GM23248 (cell line): ENCODE results near the gene RALY. TPM values are rescaled to one million over a fixed set of nuclear protein-coding genes. Genes with fewer than 3 reads are reported as not detected.

Experiments
- DNase-seq: peaks from one replicate; pipeline ENCODE4 v3.0.0-alpha.2; 2015
- H2AFZ ChIP-seq: fragments of 200-600 bp; sonication (generic); 2 replicates; pipeline ENCODE4 v1.6.1; 2016; ENCODE audit warnings: antibody characterized with exemption
- H3F3A ChIP-seq: fragments of 200-600 bp; sonication (generic); 2 replicates; pipeline ENCODE4 v1.6.1; 2016; ENCODE audit warnings: mild to moderate bottlenecking, antibody characterized with exemption, mixed run types; ENCODE audit not compliant: insufficient read depth
- H3K27ac ChIP-seq: fragments of 200-600 bp; sonication (generic); 2 replicates; pipeline ENCODE4 v1.5.1; 2016; ENCODE audit warnings: mild to moderate bottlenecking
- H3K27me3 ChIP-seq: fragments of 200-600 bp; sonication (generic); replicated peaks from 2 replicates; pipeline ENCODE4 v1.6.1; 2016; ENCODE audit warnings: mild to moderate bottlenecking; ENCODE audit not compliant: insufficient read depth
- H3K36me3 ChIP-seq: fragments of 200-600 bp; sonication (generic); 2 replicates; pipeline ENCODE4 v1.6.1; 2016; ENCODE audit warnings: low read depth, mild to moderate bottlenecking
- H3K4me1 ChIP-seq: fragments of 200-600 bp; sonication (generic); 2 replicates; pipeline ENCODE4 v1.6.1; 2016; ENCODE audit warnings: mild to moderate bottlenecking; ENCODE audit not compliant: insufficient read depth
- H3K4me2 ChIP-seq: fragments of 200-600 bp; sonication (generic); one replicate; pipeline ENCODE4 v1.6.1; 2016; ENCODE audit warnings: mild to moderate bottlenecking; ENCODE audit not compliant: unreplicated experiment
- H3K4me3 ChIP-seq: fragments of 200-600 bp; sonication (generic); 2 replicates; pipeline ENCODE4 v1.5.1; 2016; ENCODE audit warnings: mild to moderate bottlenecking
- H3K79me2 ChIP-seq: fragments of 200-600 bp; sonication (generic); 2 replicates; pipeline ENCODE4 v1.6.1; 2016; ENCODE audit warnings: mild to moderate bottlenecking; ENCODE audit not compliant: insufficient read depth
- H3K9ac ChIP-seq: fragments of 200-600 bp; sonication (generic); 2 replicates; pipeline ENCODE4 v1.6.1; 2016; ENCODE audit warnings: mild to moderate bottlenecking
- H3K9me2 ChIP-seq: fragments of 200-600 bp; sonication (generic); 2 replicates; pipeline ENCODE4 v1.6.1; 2016; ENCODE audit warnings: mixed run types, mild to moderate bottlenecking, moderate library complexity; ENCODE audit not compliant: insufficient read depth
- H3K9me3 ChIP-seq: fragments of 200-600 bp; sonication (generic); one replicate; pipeline ENCODE4 v1.6.1; 2017; ENCODE audit warnings: low read depth
- H4K20me1 ChIP-seq: fragments of 200-600 bp; sonication (generic); 2 replicates; pipeline ENCODE4 v1.6.0; 2016; ENCODE audit not compliant: insufficient read depth
- EZH2 ChIP-seq: fragments of 200-600 bp; sonication (generic); IDR thresholded peaks from 2 replicates; pipeline ENCODE4 v1.6.1; 2018; ENCODE audit warnings: antibody characterized with exemption, mild to moderate bottlenecking; ENCODE audit not compliant: insufficient read depth, poor library complexity, severe bottlenecking
- EZH2phosphoT487 ChIP-seq: fragments of 200-600 bp; sonication (generic); IDR thresholded peaks from 2 replicates; pipeline ENCODE4 v1.6.1; 2018; ENCODE audit warnings: antibody characterized with exemption, moderate library complexity, mild to moderate bottlenecking, low read depth; ENCODE audit not compliant: insufficient read depth
- WGBS, 2 experiments: methylation state at CpG; one replicate each; pipeline ENCODE4 v1.1.6; 2015 to 2017; ENCODE audit warnings: low lambda C conversion rate in 2 of 2, low coverage in 1 of 2; ENCODE audit errors: missing lambda C conversion rate in 2 of 2; 5-methylcytosine and 5-hydroxymethylcytosine counted together
- in situ Hi-C: fragments of 300-500 bp; cut with MboI; formaldehyde crosslinking; loops from 2 replicates; pipeline ENCODE4 v1.15.0; 2020
- polyA plus RNA-seq: library from polyadenylated mRNA; unstranded; fragments of >200 nt; fragmentation: Nextera tagmentation; extraction: Ambion mirVana; gene quantifications from 2 replicates; pipeline ENCODE4 v1.2.1, GENCODE V29; 2016
- total RNA-seq: library from RNA; depleted of rRNA; stranded (reverse); fragments of >200 nt; shearing (Covaris generic); gene quantifications from 2 replicates; pipeline ENCODE4 v1.2.3, GENCODE V29; 2014

The RALY gene
- total and polyA plus RNA-seq, 2 experiments from 2014 or later, result 66.3 to 107 TPM

- Histone ChIP-seq H3K27ac (no peak overlapping the region), H3K27me3 (no peaks in the 10 kb centered on the region), H3K4me3 (no peak overlapping the region), H3K9me3 (no peaks in the 10 kb centered on the region), H3K9me2 (no peaks in the 10 kb centered on the region), H3K9ac (no peak overlapping the region), H3K36me3 (no peaks in the 10 kb centered on the region), H3K4me1 (no peaks in the 10 kb centered on the region), H4K20me1 (0 out of 2 replicates have a peak, but pooled peaks cover 13% of the 10 kb centered on the region), H3F3A (no peaks in the 10 kb centered on the region), H2AFZ (no peak overlapping the region), H3K79me2 (peaks cover 98% of the 10 kb centered on the region), H3K4me2 (no peak overlapping the region)
- in situ Hi-C loops, result no loop called here
- 72 to 73% methylated on average over 4 of the region's 4 CpGs for WGBS, 2 experiments
- DNase-seq, result no peak
- TF ChIP-seq EZH2phosphoT487 (no peak), EZH2 (no peak)
These were observed 56.4 kb downstream of the RALY start for GRCh38 chr20:34049897-34050695.

DNA sequence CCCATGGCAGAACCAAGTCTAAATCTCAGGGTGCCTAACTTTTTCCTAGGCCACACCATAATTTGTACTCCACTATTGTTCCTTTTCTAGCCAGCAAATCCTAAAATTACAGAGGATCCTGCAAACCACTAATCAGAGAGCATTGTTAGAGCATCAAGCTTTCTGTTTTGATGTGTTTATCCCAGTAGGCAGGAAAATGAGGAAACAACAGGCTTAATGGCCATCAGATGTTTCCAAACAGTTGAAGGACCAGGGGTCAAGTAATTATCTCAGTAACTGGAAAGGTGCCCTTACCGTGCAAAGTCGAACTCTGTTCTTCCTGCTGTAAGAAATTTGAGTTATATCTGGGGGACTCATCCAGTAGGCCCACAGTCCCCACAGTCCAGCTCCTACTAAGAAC is 58.7 kb downstream of the RALY start:
- Histone ChIP-seq H3K79me2 (peaks cover 99% of the 10 kb centered on the region), H3K36me3 (no peaks in the 10 kb centered on the region), H3K27ac (no peak overlapping the region), H3K27me3 (no peaks in the 10 kb centered on the region), H3K4me2 (no peak overlapping the region), H3K9ac (no peak overlapping the region), H3K4me3 (no peak overlapping the region), H2AFZ (no peak overlapping the region), H4K20me1 (peaks cover 15% of the 10 kb centered on the region; the same call in 1 of the 2 replicates), H3K4me1 (no peaks in the 10 kb centered on the region), H3K9me2 (no peaks in the 10 kb centered on the region), H3K9me3 (no peaks in the 10 kb centered on the region), H3F3A (no peaks in the 10 kb centered on the region)
- DNase-seq, result no peak
- TF ChIP-seq EZH2 (no peak), EZH2phosphoT487 (no peak)
- 12 to 15% methylated on average over 2 of the region's 2 CpGs for WGBS, 2 experiments
- in situ Hi-C loops, result no loop called here

- peaks cover 99% of the 10 kb centered on the region for H3K79me2 ChIP-seq
- 92 to 100% methylated on average over 1 of the region's 1 CpG for WGBS, 2 experiments
- in situ Hi-C loops, result no loop called here
These were observed 61.6 kb downstream of the RALY start for GRCh38 chr20:34055290-34055689.

GRCh38 chr20:34058831-34059230 is 65.1 kb downstream of the RALY start:
- H3K27ac ChIP-seq, result no peak overlapping the region
- H3K9ac ChIP-seq, result no peak overlapping the region
- no peak overlapping the region for H3K4me3 ChIP-seq
- no peaks in the 10 kb centered on the region for H3K27me3 ChIP-seq
- peak; percentile 30 for DNase-seq
- in situ Hi-C loops, result no loop called here
- H3K4me2 ChIP-seq, result no peak overlapping the region
- no peak for TF ChIP-seq EZH2
- no peak for TF ChIP-seq EZH2phosphoT487
- H3K9me3 ChIP-seq, result no peaks in the 10 kb centered on the region
- H2AFZ ChIP-seq, result no peak overlapping the region
- no peaks in the 10 kb centered on the region for H3K9me2 ChIP-seq
- 52 to 64% methylated on average over 1 of the region's 1 CpG for WGBS, 2 experiments
- no peaks in the 10 kb centered on the region for H3K36me3 ChIP-seq
- peaks cover 10% of the 10 kb centered on the region; the same call in 1 of the 2 replicates for H4K20me1 ChIP-seq
- H3K79me2 ChIP-seq, result peaks cover 85% of the 10 kb centered on the region
- H3K4me1 ChIP-seq, result peaks cover 28% of the 10 kb centered on the region
- peaks cover 32% of the 10 kb centered on the region for H3F3A ChIP-seq

More at GRCh38 chr20:34055290-34055689, 61.6 kb downstream of the RALY start:
- H3K9ac ChIP-seq, result no peak overlapping the region
- no peaks in the 10 kb centered on the region for H3K9me3 ChIP-seq
- H3K27ac ChIP-seq, result no peak overlapping the region
- no peaks in the 10 kb centered on the region for H3K27me3 ChIP-seq
- no peaks in the 10 kb centered on the region for H3K4me1 ChIP-seq
- no peak overlapping the region for H2AFZ ChIP-seq
- H3K4me2 ChIP-seq, result no peak overlapping the region
- no peak for DNase-seq
- no peaks in the 10 kb centered on the region for H3K9me2 ChIP-seq
- peaks cover 10% of the 10 kb centered on the region; the same call in 1 of the 2 replicates for H4K20me1 ChIP-seq
- H3K4me3 ChIP-seq, result no peak overlapping the region
- no peaks in the 10 kb centered on the region for H3K36me3 ChIP-seq
- H3F3A ChIP-seq, result no peaks in the 10 kb centered on the region
- no peak for TF ChIP-seq EZH2
- TF ChIP-seq EZH2phosphoT487, result no peak
